K562 (cell line): Measurements from ENCODE around the gene ORC1. TPM values are rescaled to one million over a fixed set of nuclear protein-coding genes. Genes with fewer than 3 reads are reported as not detected.

Experiments used
- polyA plus RNA-seq, 8 experiments: library from polyadenylated mRNA; depleted of rRNA in 4 of 8; stranded (reverse) in 5 of 8; unstranded in 3 of 8; fragments of >200 nt; fragmentation: Nextera tagmentation in 2 of 8; fragmentation: Illumina TruSeq in 1 of 8; extraction: Ambion mirVana in 2 of 8; extraction: Trizol in 1 of 8; gene quantifications; 2 replicates each; pipeline versions ENCODE4 v1.2.1 to v1.2.3, GENCODE V29; 2011 to 2014; ENCODE audit warnings: inconsistent platforms in 1 of 8, missing spikeins in 1 of 8
- total RNA-seq, 7 experiments: library from RNA; depleted of rRNA in 6 of 7; stranded (reverse); fragments of >200 nt in 6 of 7; fragmentation: Illumina TruSeq in 2 of 7; extraction: Trizol in 2 of 7; gene quantifications; 2 replicates each; pipeline versions ENCODE4 v1.2.1 to v1.2.3, GENCODE V29; 2011 to 2021; ENCODE audit warnings: low replicate concordance in 1 of 7

The ORC1 gene
- total and polyA plus RNA-seq, 9 of the 15 experiments (the other 6 are each of a cell fraction or from before 2014, with no cell fraction given): 26.4 to 91.6 (median 69.7) TPM

Other genes with a start within 250 kb of the ORC1 start
- 25.5 and 29.7 TPM in 2 replicates for gene CC2D1B, start 38.2 kb downstream of the ORC1 start, total RNA-seq (2014; rRNA removed)
- 19.4 and 20.2 TPM in 2 replicates for gene CC2D1B, start 38.2 kb downstream of the ORC1 start, total RNA-seq (2014; rRNA removed; fragmentation: Illumina TruSeq; extraction: Trizol)
- gene CC2D1B, start 38.2 kb downstream of the ORC1 start, total RNA-seq (2015; rRNA removed; fragmentation: Illumina TruSeq; extraction: Trizol): 25.3 and 28.6 TPM in 2 replicates
- gene CC2D1B, start 38.2 kb downstream of the ORC1 start, total RNA-seq (2021): 27.7 and 33.6 TPM in 2 replicates
- 12.6 and 18.9 TPM in 2 replicates for gene CC2D1B, start 38.2 kb downstream of the ORC1 start, polyA plus RNA-seq (2011; rRNA removed)
- 21.1 and 25.8 TPM in 2 replicates for gene CC2D1B, start 38.2 kb downstream of the ORC1 start, polyA plus RNA-seq (2014; fragmentation: Illumina TruSeq; extraction: Trizol)
- gene CC2D1B, start 38.2 kb downstream of the ORC1 start, polyA plus RNA-seq (2014; fragmentation: Nextera tagmentation; extraction: Ambion mirVana): 1 to 10 TPM; 1.2 to 1.5 TPM
- 22.7 and 25.6 TPM in 2 replicates for gene CC2D1B, start 38.2 kb downstream of the ORC1 start, polyA plus RNA-seq (2014; rRNA removed)
- gene PRPF38A, start 179 bp upstream of the ORC1 start, total RNA-seq (2014; rRNA removed): 53.6 and 64.4 TPM in 2 replicates
- gene PRPF38A, start 179 bp upstream of the ORC1 start, total RNA-seq (2014; rRNA removed; fragmentation: Illumina TruSeq; extraction: Trizol): 67.5 and 71.8 TPM in 2 replicates
- gene PRPF38A, start 179 bp upstream of the ORC1 start, total RNA-seq (2015; rRNA removed; fragmentation: Illumina TruSeq; extraction: Trizol): 51.0 and 58.7 TPM in 2 replicates
- 115 and 122 TPM in 2 replicates for gene PRPF38A, start 179 bp upstream of the ORC1 start, total RNA-seq (2021)
- gene PRPF38A, start 179 bp upstream of the ORC1 start, polyA plus RNA-seq (2011; rRNA removed): 89.2 and 108 TPM in 2 replicates
- 120 and 133 TPM in 2 replicates for gene PRPF38A, start 179 bp upstream of the ORC1 start, polyA plus RNA-seq (2014; fragmentation: Illumina TruSeq; extraction: Trizol)
- 100 to 1,000 TPM; 126 to 198 TPM for gene PRPF38A, start 179 bp upstream of the ORC1 start, polyA plus RNA-seq (2014; fragmentation: Nextera tagmentation; extraction: Ambion mirVana)
- 54.8 and 58.6 TPM in 2 replicates for gene PRPF38A, start 179 bp upstream of the ORC1 start, polyA plus RNA-seq (2014; rRNA removed)
- gene TUT4, start 148.7 kb upstream of the ORC1 start, total RNA-seq (2014; rRNA removed): 35.5 and 55.5 TPM in 2 replicates
- 41.9 and 44.2 TPM in 2 replicates for gene TUT4, start 148.7 kb upstream of the ORC1 start, total RNA-seq (2014; rRNA removed; fragmentation: Illumina TruSeq; extraction: Trizol)
- gene TUT4, start 148.7 kb upstream of the ORC1 start, total RNA-seq (2015; rRNA removed; fragmentation: Illumina TruSeq; extraction: Trizol): 36.7 and 37.2 TPM in 2 replicates
- 38.7 and 39.3 TPM in 2 replicates for gene TUT4, start 148.7 kb upstream of the ORC1 start, total RNA-seq (2021)
- 24.6 and 52.8 TPM in 2 replicates for gene TUT4, start 148.7 kb upstream of the ORC1 start, polyA plus RNA-seq (2011; rRNA removed)
- 49.3 and 53.5 TPM in 2 replicates for gene TUT4, start 148.7 kb upstream of the ORC1 start, polyA plus RNA-seq (2014; fragmentation: Illumina TruSeq; extraction: Trizol)
- 10 to 100 TPM; 15.8 to 21.3 TPM for gene TUT4, start 148.7 kb upstream of the ORC1 start, polyA plus RNA-seq (2014; fragmentation: Nextera tagmentation; extraction: Ambion mirVana)
- gene TUT4, start 148.7 kb upstream of the ORC1 start, polyA plus RNA-seq (2014; rRNA removed): 40.8 and 42.4 TPM in 2 replicates
- not detected in 2 replicates for gene GPX7, start 197.9 kb upstream of the ORC1 start, total RNA-seq (2014; rRNA removed)
- not detected in 2 replicates for gene GPX7, start 197.9 kb upstream of the ORC1 start, total RNA-seq (2014; rRNA removed; fragmentation: Illumina TruSeq; extraction: Trizol)
- not detected in 2 replicates for gene GPX7, start 197.9 kb upstream of the ORC1 start, total RNA-seq (2015; rRNA removed; fragmentation: Illumina TruSeq; extraction: Trizol)
- not detected in 2 replicates for gene GPX7, start 197.9 kb upstream of the ORC1 start, total RNA-seq (2021)
- gene GPX7, start 197.9 kb upstream of the ORC1 start, polyA plus RNA-seq (2011; rRNA removed): 0.07 TPM in 1 of 2 replicates, not detected in the other
- not detected in 2 replicates for gene GPX7, start 197.9 kb upstream of the ORC1 start, polyA plus RNA-seq (2014; fragmentation: Illumina TruSeq; extraction: Trizol)
- under 1 TPM in 1 of 2 experiments, not detected in 1; 0.08 TPM for gene GPX7, start 197.9 kb upstream of the ORC1 start, polyA plus RNA-seq (2014; fragmentation: Nextera tagmentation; extraction: Ambion mirVana)
- not detected in 2 replicates for gene GPX7, start 197.9 kb upstream of the ORC1 start, polyA plus RNA-seq (2014; rRNA removed)
- not detected in 2 replicates for gene SHISAL2A, start 228.7 kb upstream of the ORC1 start, total RNA-seq (2014; rRNA removed)
- gene SHISAL2A, start 228.7 kb upstream of the ORC1 start, total RNA-seq (2014; rRNA removed; fragmentation: Illumina TruSeq; extraction: Trizol): not detected in 2 replicates
- gene SHISAL2A, start 228.7 kb upstream of the ORC1 start, total RNA-seq (2015; rRNA removed; fragmentation: Illumina TruSeq; extraction: Trizol): not detected in 2 replicates
- 0.11 TPM in 1 of 2 replicates, not detected in the other for gene SHISAL2A, start 228.7 kb upstream of the ORC1 start, total RNA-seq (2021)
- gene SHISAL2A, start 228.7 kb upstream of the ORC1 start, polyA plus RNA-seq (2011; rRNA removed): not detected in 2 replicates
- gene SHISAL2A, start 228.7 kb upstream of the ORC1 start, polyA plus RNA-seq (2014; fragmentation: Illumina TruSeq; extraction: Trizol): not detected in 2 replicates
- not detected for gene SHISAL2A, start 228.7 kb upstream of the ORC1 start, polyA plus RNA-seq (2014; fragmentation: Nextera tagmentation; extraction: Ambion mirVana)
- gene SHISAL2A, start 228.7 kb upstream of the ORC1 start, polyA plus RNA-seq (2014; rRNA removed): not detected in 2 replicates